HepG2 (cell line): ENCODE data around the gene SRF. TPM values are rescaled to one million over a fixed set of nuclear protein-coding genes. Genes with fewer than 3 reads are reported as not detected.

Source experiments
- DDIT3 ChIP-seq: sonication (generic); formaldehyde crosslinking; IDR thresholded peaks from 2 replicates; pipeline ENCODE4 v1.4.0; 2020; ENCODE audit warnings: mild to moderate bottlenecking, missing genetic modification reagents
- FOXK2 ChIP-seq: fragments of 450-650 bp; IDR thresholded peaks from 2 replicates; pipeline ENCODE4 v1.6.1; 2016
- MAZ ChIP-seq, 2 experiments: sonication (generic) in 1 of 2; formaldehyde crosslinking in 1 of 2; IDR thresholded peaks; 2 replicates each; pipeline versions ENCODE4 v1.5.0 to v1.6.1; 2012 to 2020; ENCODE audit warnings: low read depth in 2 of 2, mild to moderate bottlenecking in 2 of 2, borderline replicate concordance in 1 of 2, improper control_type of control experiment in 1 of 2, low read length in 1 of 2, missing genetic modification reagents in 1 of 2, moderate library complexity in 1 of 2
- POGZ ChIP-seq: sonication (generic); formaldehyde crosslinking; IDR thresholded peaks from 2 replicates; pipeline ENCODE4 v1.4.0; 2020; ENCODE audit warnings: mild to moderate bottlenecking, missing genetic modification reagents
- TBL1XR1 ChIP-seq: fragments of 150-350 bp; IDR thresholded peaks from 2 replicates; pipeline ENCODE4 v1.6.1; 2014; ENCODE audit warnings: borderline replicate concordance, low read length; ENCODE audit not compliant: partially characterized antibody
- ZBTB33 ChIP-seq: sonication (generic); formaldehyde crosslinking; IDR thresholded peaks from 2 replicates; pipeline ENCODE4 v1.4.0; 2020; ENCODE audit warnings: missing genetic modification reagents
- ZBTB43 ChIP-seq: sonication (generic); formaldehyde crosslinking; conservative IDR thresholded peaks from 2 replicates; pipeline ENCODE4 v1.4.0; 2020; ENCODE audit warnings: missing genetic modification reagents
- ZMYM4 ChIP-seq: sonication (generic); formaldehyde crosslinking; IDR thresholded peaks from 2 replicates; pipeline ENCODE4 v1.8.1; 2023; ENCODE audit warnings: mild to moderate bottlenecking, missing genetic modification reagents
- ZNF180 ChIP-seq: sonication (generic); formaldehyde crosslinking; IDR thresholded peaks from 2 replicates; pipeline ENCODE4 v1.4.0; 2020; ENCODE audit warnings: low read depth, missing genetic modification reagents, borderline replicate concordance
- ZNF468 ChIP-seq: sonication (generic); formaldehyde crosslinking; IDR thresholded peaks from 2 replicates; pipeline ENCODE4 v1.8.0; 2022; ENCODE audit warnings: mild to moderate bottlenecking, moderate library complexity, missing genetic modification reagents
- ZNF564 ChIP-seq: sonication (generic); formaldehyde crosslinking; IDR thresholded peaks from 2 replicates; pipeline ENCODE4 v1.8.1; 2023; ENCODE audit warnings: mild to moderate bottlenecking, missing genetic modification reagents
- polyA plus RNA-seq, 8 experiments: library from polyadenylated mRNA; depleted of rRNA in 3 of 8; stranded (reverse) in 7 of 8; unstranded in 1 of 8; fragments of >200 nt; fragmentation: Illumina TruSeq in 4 of 8; extraction: Trizol in 4 of 8; gene quantifications; 2 replicates each; pipeline versions ENCODE4 v1.2.1 to v1.2.3, GENCODE V29; 2011 to 2016; ENCODE audit warnings: low read depth in 4 of 8, missing spikeins in 1 of 8, mixed read lengths in 1 of 8; ENCODE audit not compliant: insufficient read depth in 1 of 8
- total RNA-seq, 5 experiments: library from RNA; depleted of rRNA; stranded (reverse); fragments of >200 nt; fragmentation: Illumina TruSeq; extraction: Trizol; gene quantifications; 2 replicates each; pipeline ENCODE4 v1.2.3, GENCODE V29; 2016; ENCODE audit warnings: low read depth in 1 of 5
- TF ChIP-seq, protein P1 (sequence below): sonication (generic); formaldehyde crosslinking; IDR thresholded peaks from 2 replicates; pipeline ENCODE4 v1.4.0; 2020; ENCODE audit warnings: missing genetic modification reagents
- TF ChIP-seq, protein P2 (sequence below): IDR thresholded peaks from 2 replicates; pipeline ENCODE4 v1.6.1; 2016; ENCODE audit warnings: mild to moderate bottlenecking, missing biosample characterization, missing genetic modification reagents
- TF ChIP-seq, protein P3 (sequence below): sonication (generic); formaldehyde crosslinking; conservative IDR thresholded peaks from 2 replicates; pipeline ENCODE4 v1.4.0; 2020; ENCODE audit warnings: missing genetic modification reagents

The SRF gene
- total and polyA plus RNA-seq, 2 of the 13 experiments (the other 11 are each of a cell fraction or from before 2014, with no cell fraction given): 25.5 to 44.1 TPM

DNA sequence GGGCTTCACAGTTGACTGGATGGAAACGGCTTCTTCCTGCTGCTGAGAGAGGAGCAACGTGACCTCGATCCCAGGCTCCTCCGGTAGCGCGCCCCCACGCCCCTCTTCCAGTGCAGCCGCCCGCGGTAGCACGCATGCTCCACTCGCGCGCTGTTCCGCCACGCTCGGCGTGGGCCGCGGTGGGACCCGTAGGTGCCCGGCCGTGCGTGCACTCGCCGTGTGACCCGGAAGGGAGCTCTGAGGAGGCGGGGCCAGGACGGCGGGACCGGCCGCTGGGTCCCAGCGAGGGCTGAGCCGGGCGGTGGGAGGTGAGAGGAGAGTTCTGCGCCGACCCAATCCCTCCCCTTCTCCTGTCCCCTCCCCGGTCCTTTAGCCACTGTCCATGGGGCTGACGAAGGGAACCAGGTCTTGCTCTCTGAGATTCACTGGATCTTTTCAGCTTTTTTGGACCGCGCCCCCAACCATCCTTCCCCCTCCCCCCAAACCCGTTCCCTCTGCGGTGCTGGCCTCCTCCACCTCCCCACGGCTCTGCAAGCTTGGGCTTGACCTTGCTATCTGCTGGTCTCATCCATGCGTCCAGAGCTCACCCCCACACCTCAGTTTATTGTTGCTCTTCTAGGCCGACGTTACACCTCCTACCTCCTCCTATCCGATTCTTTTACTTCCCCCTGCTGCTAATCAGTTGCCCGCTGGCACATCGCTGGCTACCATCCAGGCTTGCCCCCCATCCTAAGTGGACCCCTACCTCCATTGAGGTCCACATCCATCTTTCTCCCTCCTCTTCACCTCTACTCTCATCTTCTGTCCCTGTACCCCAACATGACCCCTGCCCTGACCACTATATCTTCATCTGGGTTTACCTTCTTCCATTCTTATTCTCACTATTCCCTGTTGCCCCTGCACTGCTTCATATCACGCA lies 11.1 kb downstream of the SRF start, which contains the start of gene CUL9 (continued):
- TF ChIP-seq ZBTB33 (peak; percentile 62), MAZ (IDR thresholded peaks at IDR 0.05; ENCODE audit: borderline replicate concordance, low read depth, low read length) (peak; percentile 66; the same call in 1 of the 2 replicates), MAZ (CRISPR knock-in tag; IDR thresholded peaks at IDR 0.05; ENCODE audit: low read depth) (peak; percentile 98), DDIT3 (no peak), TBL1XR1 (no peak), ZMYM4 (CRISPR knock-in tag) (peak; percentile 78), FOXK2 (no peak), ZNF180 (CRISPR knock-in tag) (0 out of 2 replicates have a peak, but pooled peaks have one; percentile 37), ZNF564 (no peak), POGZ (peak; percentile 86), ZNF468 (CRISPR knock-in tag) (peak; percentile 46; the same call in 1 of the 2 replicates), ZBTB43 (peak; percentile 60; the same call in 1 of the 2 replicates)
- TF ChIP-seq, protein P1, sequence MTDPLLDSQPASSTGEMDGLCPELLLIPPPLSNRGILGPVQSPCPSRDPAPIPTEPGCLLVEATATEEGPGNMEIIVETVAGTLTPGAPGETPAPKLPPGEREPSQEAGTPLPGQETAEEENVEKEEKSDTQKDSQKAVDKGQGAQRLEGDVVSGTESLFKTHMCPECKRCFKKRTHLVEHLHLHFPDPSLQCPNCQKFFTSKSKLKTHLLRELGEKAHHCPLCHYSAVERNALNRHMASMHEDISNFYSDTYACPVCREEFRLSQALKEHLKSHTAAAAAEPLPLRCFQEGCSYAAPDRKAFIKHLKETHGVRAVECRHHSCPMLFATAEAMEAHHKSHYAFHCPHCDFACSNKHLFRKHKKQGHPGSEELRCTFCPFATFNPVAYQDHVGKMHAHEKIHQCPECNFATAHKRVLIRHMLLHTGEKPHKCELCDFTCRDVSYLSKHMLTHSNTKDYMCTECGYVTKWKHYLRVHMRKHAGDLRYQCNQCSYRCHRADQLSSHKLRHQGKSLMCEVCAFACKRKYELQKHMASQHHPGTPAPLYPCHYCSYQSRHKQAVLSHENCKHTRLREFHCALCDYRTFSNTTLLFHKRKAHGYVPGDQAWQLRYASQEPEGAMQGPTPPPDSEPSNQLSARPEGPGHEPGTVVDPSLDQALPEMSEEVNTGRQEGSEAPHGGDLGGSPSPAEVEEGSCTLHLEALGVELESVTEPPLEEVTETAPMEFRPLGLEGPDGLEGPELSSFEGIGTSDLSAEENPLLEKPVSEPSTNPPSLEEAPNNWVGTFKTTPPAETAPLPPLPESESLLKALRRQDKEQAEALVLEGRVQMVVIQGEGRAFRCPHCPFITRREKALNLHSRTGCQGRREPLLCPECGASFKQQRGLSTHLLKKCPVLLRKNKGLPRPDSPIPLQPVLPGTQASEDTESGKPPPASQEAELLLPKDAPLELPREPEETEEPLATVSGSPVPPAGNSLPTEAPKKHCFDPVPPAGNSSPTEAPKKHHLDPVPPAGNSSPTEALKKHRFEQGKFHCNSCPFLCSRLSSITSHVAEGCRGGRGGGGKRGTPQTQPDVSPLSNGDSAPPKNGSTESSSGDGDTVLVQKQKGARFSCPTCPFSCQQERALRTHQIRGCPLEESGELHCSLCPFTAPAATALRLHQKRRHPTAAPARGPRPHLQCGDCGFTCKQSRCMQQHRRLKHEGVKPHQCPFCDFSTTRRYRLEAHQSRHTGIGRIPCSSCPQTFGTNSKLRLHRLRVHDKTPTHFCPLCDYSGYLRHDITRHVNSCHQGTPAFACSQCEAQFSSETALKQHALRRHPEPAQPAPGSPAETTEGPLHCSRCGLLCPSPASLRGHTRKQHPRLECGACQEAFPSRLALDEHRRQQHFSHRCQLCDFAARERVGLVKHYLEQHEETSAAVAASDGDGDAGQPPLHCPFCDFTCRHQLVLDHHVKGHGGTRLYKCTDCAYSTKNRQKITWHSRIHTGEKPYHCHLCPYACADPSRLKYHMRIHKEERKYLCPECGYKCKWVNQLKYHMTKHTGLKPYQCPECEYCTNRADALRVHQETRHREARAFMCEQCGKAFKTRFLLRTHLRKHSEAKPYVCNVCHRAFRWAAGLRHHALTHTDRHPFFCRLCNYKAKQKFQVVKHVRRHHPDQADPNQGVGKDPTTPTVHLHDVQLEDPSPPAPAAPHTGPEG (CRISPR knock-in tag): peak; percentile 81
- TF ChIP-seq, protein P2, sequence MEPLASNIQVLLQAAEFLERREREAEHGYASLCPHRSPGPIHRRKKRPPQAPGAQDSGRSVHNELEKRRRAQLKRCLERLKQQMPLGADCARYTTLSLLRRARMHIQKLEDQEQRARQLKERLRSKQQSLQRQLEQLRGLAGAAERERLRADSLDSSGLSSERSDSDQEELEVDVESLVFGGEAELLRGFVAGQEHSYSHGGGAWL (CRISPR knock-in tag): peak; percentile 92
- TF ChIP-seq, protein P3, sequence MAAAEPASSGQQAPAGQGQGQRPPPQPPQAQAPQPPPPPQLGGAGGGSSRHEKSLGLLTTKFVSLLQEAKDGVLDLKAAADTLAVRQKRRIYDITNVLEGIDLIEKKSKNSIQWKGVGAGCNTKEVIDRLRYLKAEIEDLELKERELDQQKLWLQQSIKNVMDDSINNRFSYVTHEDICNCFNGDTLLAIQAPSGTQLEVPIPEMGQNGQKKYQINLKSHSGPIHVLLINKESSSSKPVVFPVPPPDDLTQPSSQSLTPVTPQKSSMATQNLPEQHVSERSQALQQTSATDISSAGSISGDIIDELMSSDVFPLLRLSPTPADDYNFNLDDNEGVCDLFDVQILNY (CRISPR knock-in tag): peak; percentile 68; the same call in 1 of the 2 replicates
